Thyroid gland (tissue), 4 donors: ENCODE measurements around the gene FHOD3. TPM values are rescaled to one million over a fixed set of nuclear protein-coding genes. Genes with fewer than 3 reads are reported as not detected.

Experiments used
- DNase-seq, 2 donors: peaks; one replicate each; pipeline ENCODE4 v3.0.0-alpha.2; 2019
- H3K27ac ChIP-seq, 3 donors: fragments of 200-600 bp; sonication (generic); 1 replicate in 2 of 3; 2 replicates in 1 of 3; pipeline ENCODE4 v1.5.1; 2016 to 2019; ENCODE audit warnings: mild to moderate bottlenecking in 1 of 3, moderate library complexity in 1 of 3
- H3K27me3 ChIP-seq: fragments of 200-600 bp; sonication (generic); one replicate; pipeline ENCODE4 v1.5.1; 2019
- H3K36me3 ChIP-seq, 2 donors: fragments of 200-600 bp; sonication (generic); one replicate each; pipeline ENCODE4 v1.5.1; 2016 to 2019
- H3K4me1 ChIP-seq, 2 donors: fragments of 200-600 bp; sonication (generic); one replicate each; pipeline ENCODE4 v1.5.1; 2017 to 2019
- H3K4me3 ChIP-seq, 3 donors: fragments of 200-600 bp; sonication (generic); replicated peaks in 1 of 3; 1 replicate in 2 of 3; 2 replicates in 1 of 3; pipeline ENCODE4 v1.5.1; 2016; ENCODE audit warnings: mild to moderate bottlenecking in 1 of 3
- H3K9me3 ChIP-seq: fragments of 200-600 bp; sonication (generic); one replicate; pipeline ENCODE4 v1.5.1; 2017
- POLR2A ChIP-seq, 2 donors: fragments of 450-650 bp; IDR thresholded peaks; one replicate each; pipeline ENCODE4 v1.6.1; 2017; ENCODE audit warnings: antibody characterized with exemption in 2 of 2, mild to moderate bottlenecking in 2 of 2, moderate library complexity in 1 of 2
- WGBS, 2 donors: methylation state at CpG; one replicate each; pipeline ENCODE4 v1.1.5; 2017; 5-methylcytosine and 5-hydroxymethylcytosine counted together
- intact Hi-C: fragments of 100-400 bp; cut with DNase I; formaldehyde crosslinking; loops from one replicate; pipeline ENCODE4 v1.15.1; 2023
- total RNA-seq, 4 donors: library from RNA; depleted of rRNA; stranded (reverse); fragments of >200 nt; gene quantifications; one replicate each; pipeline ENCODE4 v1.2.3, GENCODE V29; 2016
- TF ChIP-seq, protein P1 (sequence below), 6 experiments: fragments of 200-600 bp in 3 of 6; fragments of 450-650 bp in 3 of 6; sonication (generic) in 3 of 6; IDR thresholded peaks; one replicate each; pipeline ENCODE4 v1.5.1; 2016 to 2019; ENCODE audit warnings: antibody characterized with exemption in 6 of 6, mild to moderate bottlenecking in 2 of 6, inconsistent platforms in 1 of 6, moderate library complexity in 1 of 6

FHOD3 gene
- total RNA-seq, 4 donors from 2014 or later, result 1.6 to 6.9 (median 4.8) TPM

DNA sequence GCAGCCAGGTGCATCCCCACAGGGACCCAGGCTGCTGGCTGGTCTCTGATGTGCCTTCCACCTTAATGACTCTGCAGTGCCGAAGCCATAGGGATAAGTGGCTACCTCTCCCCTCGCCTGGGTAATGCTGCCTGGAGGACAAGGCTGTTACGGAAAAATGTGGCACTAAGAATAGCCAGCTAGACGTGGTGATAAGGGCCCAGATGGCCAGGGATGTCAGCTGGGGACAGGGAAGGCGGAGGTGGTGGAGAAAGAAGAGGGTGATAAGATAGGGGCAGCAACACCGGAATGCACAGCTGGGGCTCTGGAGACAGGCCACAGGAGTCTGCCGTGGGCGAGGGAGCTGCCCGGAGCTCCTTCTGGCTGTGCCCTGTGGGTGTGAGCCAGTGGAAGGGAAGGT is 170.6 kb downstream of the FHOD3 start:
- Histone ChIP-seq H3K4me1 (peaks cover 0 to 6% of the 10 kb centered on the region in 2 donors), H3K9me3 (no peaks in the 10 kb centered on the region), H3K36me3 (no peaks in the 10 kb centered on the region), H3K27me3 (no peaks in the 10 kb centered on the region), H3K4me3 (no peak overlapping the region), H3K27ac (no peak overlapping the region)
- intact Hi-C loops, result no loop called here
- no peak for DNase-seq
- TF ChIP-seq, protein P1, sequence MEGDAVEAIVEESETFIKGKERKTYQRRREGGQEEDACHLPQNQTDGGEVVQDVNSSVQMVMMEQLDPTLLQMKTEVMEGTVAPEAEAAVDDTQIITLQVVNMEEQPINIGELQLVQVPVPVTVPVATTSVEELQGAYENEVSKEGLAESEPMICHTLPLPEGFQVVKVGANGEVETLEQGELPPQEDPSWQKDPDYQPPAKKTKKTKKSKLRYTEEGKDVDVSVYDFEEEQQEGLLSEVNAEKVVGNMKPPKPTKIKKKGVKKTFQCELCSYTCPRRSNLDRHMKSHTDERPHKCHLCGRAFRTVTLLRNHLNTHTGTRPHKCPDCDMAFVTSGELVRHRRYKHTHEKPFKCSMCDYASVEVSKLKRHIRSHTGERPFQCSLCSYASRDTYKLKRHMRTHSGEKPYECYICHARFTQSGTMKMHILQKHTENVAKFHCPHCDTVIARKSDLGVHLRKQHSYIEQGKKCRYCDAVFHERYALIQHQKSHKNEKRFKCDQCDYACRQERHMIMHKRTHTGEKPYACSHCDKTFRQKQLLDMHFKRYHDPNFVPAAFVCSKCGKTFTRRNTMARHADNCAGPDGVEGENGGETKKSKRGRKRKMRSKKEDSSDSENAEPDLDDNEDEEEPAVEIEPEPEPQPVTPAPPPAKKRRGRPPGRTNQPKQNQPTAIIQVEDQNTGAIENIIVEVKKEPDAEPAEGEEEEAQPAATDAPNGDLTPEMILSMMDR (IDR thresholded peaks at IDR 0.05), result no peak
- no peak for TF ChIP-seq POLR2A (IDR thresholded peaks at IDR 0.05)
- WGBS, 2 donors, result 74 to 75% methylated on average over 9 of the region's 9 CpGs

DNA sequence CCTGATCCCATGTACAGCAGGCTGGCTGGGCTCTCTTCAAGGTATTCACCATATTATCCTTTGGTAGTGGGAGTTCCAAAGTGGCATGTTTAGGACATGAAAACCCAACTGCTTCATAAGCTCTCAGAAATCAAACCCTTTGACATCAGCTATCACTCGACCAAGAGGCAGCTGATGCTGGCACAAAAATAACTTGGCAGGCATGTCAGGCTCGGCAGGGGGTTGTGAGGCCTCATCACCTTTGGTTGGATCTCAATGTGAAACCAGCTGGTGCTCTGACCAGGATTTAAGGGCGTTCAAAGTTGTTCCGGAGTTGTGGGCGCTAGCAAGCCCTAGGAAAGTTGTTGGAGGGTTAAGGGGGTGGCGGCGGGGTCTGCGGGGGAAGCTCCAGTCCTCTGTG is 171.9 kb downstream of the FHOD3 start:
- peaks cover 0 to 6% of the 10 kb centered on the region in 2 donors for H3K4me1 ChIP-seq
- intact Hi-C loops, result no loop called here
- H3K36me3 ChIP-seq, result no peaks in the 10 kb centered on the region
- H3K9me3 ChIP-seq, result no peaks in the 10 kb centered on the region
- DNase-seq, result peak; percentile 51 to 59
- H3K4me3 ChIP-seq, result no peak overlapping the region
- 57 to 58% methylated on average over 8 of the region's 8 CpGs for whole genome bisulfite sequencing, 2 donors
- TF ChIP-seq, protein P1 (IDR thresholded peaks at IDR 0.05), result no peak
- no peak for TF ChIP-seq POLR2A (IDR thresholded peaks at IDR 0.05)
- no peak overlapping the region for H3K27ac ChIP-seq
- no peaks in the 10 kb centered on the region for H3K27me3 ChIP-seq

DNA sequence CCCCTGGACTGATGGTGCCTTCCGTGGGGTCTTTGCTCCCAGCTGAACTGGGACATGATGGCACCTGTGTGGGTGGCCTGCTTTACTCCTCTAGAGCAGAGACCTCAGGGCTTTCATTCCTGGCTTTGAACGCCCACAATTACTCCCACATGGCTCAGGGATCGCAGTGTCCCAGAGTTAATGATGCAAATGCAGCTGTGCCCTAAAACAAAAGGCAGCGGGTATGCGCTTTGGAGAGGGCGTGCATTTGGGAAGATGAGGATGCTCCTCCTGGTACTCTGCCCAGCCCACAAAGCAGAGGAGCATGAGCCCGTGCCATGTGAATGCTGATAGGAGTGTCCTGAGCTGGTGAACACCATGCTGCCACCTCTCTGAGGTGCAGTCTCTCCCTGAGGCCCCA is 173.4 kb downstream of the FHOD3 start:
- 85 to 95% methylated on average over 7 of the region's 7 CpGs for whole genome bisulfite sequencing, 2 donors
- TF ChIP-seq POLR2A (IDR thresholded peaks at IDR 0.05), result no peak
- TF ChIP-seq, protein P1 (IDR thresholded peaks at IDR 0.05), result no peak
- no peaks in the 10 kb centered on the region for H3K36me3 ChIP-seq
- peaks cover 0 to 6% of the 10 kb centered on the region in 2 donors for H3K4me1 ChIP-seq
- intact Hi-C loops, result no loop called here
- H3K9me3 ChIP-seq, result no peaks in the 10 kb centered on the region
- no peaks in the 10 kb centered on the region for H3K27me3 ChIP-seq
- H3K4me3 ChIP-seq, result no peak overlapping the region
- H3K27ac ChIP-seq, result no peak overlapping the region
- no peak for DNase-seq

DNA sequence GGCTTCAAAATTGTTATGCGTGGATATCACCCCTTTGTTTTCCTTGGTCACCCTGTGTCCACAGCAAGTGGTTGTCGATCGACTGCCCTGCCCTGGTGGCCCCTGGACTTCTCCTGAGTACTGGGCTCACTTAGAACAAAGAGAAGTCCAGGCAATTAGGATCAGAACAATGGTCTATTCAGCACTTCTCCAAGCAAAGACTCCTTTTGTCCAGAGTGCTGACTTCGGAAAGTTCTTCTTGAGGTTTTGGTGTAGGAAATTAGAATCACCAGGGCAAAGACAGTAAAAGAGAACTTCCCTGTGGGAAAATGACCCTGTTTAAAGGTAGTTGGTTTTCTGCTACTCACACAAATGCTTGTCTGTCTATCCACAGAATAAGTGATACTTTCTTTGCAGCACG is 173.9 kb downstream of the FHOD3 start:
- DNase-seq, result no peak
- intact Hi-C loops, result no loop called here
- Histone ChIP-seq H3K9me3 (no peaks in the 10 kb centered on the region), H3K27me3 (no peaks in the 10 kb centered on the region), H3K36me3 (no peaks in the 10 kb centered on the region), H3K4me3 (no peak overlapping the region), H3K27ac (no peak overlapping the region), H3K4me1 (peaks cover 0 to 6% of the 10 kb centered on the region in 2 donors)
- WGBS, 2 donors, result 73 to 86% methylated on average over 5 of the region's 5 CpGs
- TF ChIP-seq POLR2A (IDR thresholded peaks at IDR 0.05), result no peak
- TF ChIP-seq, protein P1 (IDR thresholded peaks at IDR 0.05), result no peak

DNA sequence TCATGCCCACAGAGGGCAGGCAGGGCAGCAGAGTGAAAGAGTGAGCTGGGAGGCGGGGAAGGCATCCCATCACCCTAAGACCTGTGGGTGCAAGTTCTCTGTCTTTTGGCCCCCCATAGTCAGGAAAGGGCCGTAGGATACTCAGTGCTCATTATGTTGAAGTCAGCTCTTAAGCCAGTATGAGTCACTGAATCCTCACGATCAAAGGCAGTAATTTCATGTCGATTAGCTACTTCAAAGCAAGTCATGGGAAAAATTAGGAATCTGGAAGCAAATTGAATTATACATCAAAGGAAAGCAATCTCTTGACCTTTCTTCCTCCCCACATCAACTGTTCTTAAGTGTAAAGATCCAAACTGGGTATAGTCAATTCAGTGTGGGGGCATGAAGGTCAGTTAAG is 178.9 kb downstream of the FHOD3 start:
- intact Hi-C loops, result no loop called here
- no peak overlapping the region for H3K27ac ChIP-seq
- no peak for DNase-seq
- H3K9me3 ChIP-seq, result no peaks in the 10 kb centered on the region
- H3K36me3 ChIP-seq, result no peaks in the 10 kb centered on the region
- H3K4me3 ChIP-seq, result no peak overlapping the region
- no peaks in the 10 kb centered on the region for H3K4me1 ChIP-seq
- WGBS, 2 donors, result 87 to 91% methylated on average over 4 of the region's 4 CpGs
- no peaks in the 10 kb centered on the region for H3K27me3 ChIP-seq
- TF ChIP-seq, protein P1 (IDR thresholded peaks at IDR 0.05), result no peak
- TF ChIP-seq POLR2A (IDR thresholded peaks at IDR 0.05), result no peak
